Keratinocyte (primary cell): ENCODE results near the gene CKMT2.

Experiments used
- EZH2 ChIP-seq: IDR thresholded peaks from one replicate; pipeline ENCODE4 v1.6.1; 2012; ENCODE audit warnings: inconsistent platforms, mild to moderate bottlenecking, low read length, moderate library complexity
- TF ChIP-seq, protein P1 (sequence below), 3 experiments: IDR thresholded peaks in 1 of 3; conservative IDR thresholded peaks in 1 of 3; optimal IDR thresholded peaks in 1 of 3; 2 replicates in 2 of 3; 3 replicates in 1 of 3; pipeline versions ENCODE3 to v1.5.1; 2011; ENCODE audit warnings: low read length in 3 of 3, mild to moderate bottlenecking in 3 of 3, moderate library complexity in 2 of 3, control low read depth in 1 of 3, inconsistent platforms in 1 of 3; ENCODE audit not compliant: insufficient read depth in 2 of 3; ENCODE audit errors: extremely low read depth in 1 of 3

DNA sequence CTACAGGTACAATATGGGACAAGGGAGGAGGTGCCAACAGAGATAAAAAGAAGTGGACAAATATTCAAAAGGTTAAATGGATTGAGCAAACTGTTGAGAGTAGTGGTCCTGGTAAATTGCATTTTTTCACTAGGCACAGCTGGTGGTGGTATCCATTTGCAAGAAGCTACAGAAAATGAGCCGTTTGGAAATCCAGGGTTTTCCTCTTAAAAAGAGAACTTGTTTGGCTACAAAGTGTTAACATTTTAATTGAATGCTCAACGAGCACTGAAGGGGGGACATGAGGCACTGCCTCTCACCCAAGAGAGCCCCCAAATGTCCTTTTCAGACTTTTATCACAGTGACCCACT lies 67.8 kb downstream of the CKMT2 start:
- TF ChIP-seq, protein P1, sequence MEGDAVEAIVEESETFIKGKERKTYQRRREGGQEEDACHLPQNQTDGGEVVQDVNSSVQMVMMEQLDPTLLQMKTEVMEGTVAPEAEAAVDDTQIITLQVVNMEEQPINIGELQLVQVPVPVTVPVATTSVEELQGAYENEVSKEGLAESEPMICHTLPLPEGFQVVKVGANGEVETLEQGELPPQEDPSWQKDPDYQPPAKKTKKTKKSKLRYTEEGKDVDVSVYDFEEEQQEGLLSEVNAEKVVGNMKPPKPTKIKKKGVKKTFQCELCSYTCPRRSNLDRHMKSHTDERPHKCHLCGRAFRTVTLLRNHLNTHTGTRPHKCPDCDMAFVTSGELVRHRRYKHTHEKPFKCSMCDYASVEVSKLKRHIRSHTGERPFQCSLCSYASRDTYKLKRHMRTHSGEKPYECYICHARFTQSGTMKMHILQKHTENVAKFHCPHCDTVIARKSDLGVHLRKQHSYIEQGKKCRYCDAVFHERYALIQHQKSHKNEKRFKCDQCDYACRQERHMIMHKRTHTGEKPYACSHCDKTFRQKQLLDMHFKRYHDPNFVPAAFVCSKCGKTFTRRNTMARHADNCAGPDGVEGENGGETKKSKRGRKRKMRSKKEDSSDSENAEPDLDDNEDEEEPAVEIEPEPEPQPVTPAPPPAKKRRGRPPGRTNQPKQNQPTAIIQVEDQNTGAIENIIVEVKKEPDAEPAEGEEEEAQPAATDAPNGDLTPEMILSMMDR (optimal IDR thresholded peaks at IDR 0.05 in 1 of 3, IDR thresholded peaks at IDR 0.05 in 1 of 3, conservative IDR thresholded peaks at IDR 0.05 in 1 of 3; ENCODE audit: extremely low read depth in 1 of 3, insufficient read depth in 2 of 3, low read length in 3 of 3) = no peak
- no peak for TF ChIP-seq EZH2
